Measurements from ENCODE around the gene DOK5. TPM values are rescaled to one million over a fixed set of nuclear protein-coding genes. Genes with fewer than 3 reads are reported as not detected.

DOK5 gene
- total RNA-seq, 4 donors from 2014 or later, result 1.4 to 9.8 TPM; not detected in 2

- TF ChIP-seq POLR2A (IDR thresholded peaks at IDR 0.05) (no peak), CTCF (IDR thresholded peaks at IDR 0.05) (no peak)
- Histone ChIP-seq H3K27me3 (no peaks in the 10 kb centered on the region), H3K4me1 (no peaks in the 10 kb centered on the region), H3K4me3 (no peak overlapping the region), H3K9me3 (no peaks in the 10 kb centered on the region), H3K27ac (no peak overlapping the region), H3K36me3 (no peaks in the 10 kb centered on the region)
- no peak for DNase-seq
- intact Hi-C loops (cut with DNase I; ENCODE audit: low total_unique reads), result no loop called here
Measured at GRCh38 chr20:54640800-54641199, 165.4 kb downstream of the DOK5 start.

- Histone ChIP-seq H3K27me3 (no peaks in the 10 kb centered on the region), H3K4me3 (no peak overlapping the region), H3K4me1 (no peaks in the 10 kb centered on the region), H3K27ac (no peak overlapping the region), H3K9me3 (no peaks in the 10 kb centered on the region), H3K36me3 (no peaks in the 10 kb centered on the region)
- no peak for DNase-seq
- intact Hi-C loops (cut with DNase I; ENCODE audit: low total_unique reads), result no loop called here
- TF ChIP-seq POLR2A (IDR thresholded peaks at IDR 0.05), result no peak
- TF ChIP-seq CTCF (IDR thresholded peaks at IDR 0.05), result no peak
Measured at GRCh38 chr20:54642864-54643667, 167.7 kb downstream of the DOK5 start.

GRCh38 chr20:54643761-54644160 is 168.4 kb downstream of the DOK5 start:
- no peak overlapping the region for H3K27ac ChIP-seq
- H3K4me1 ChIP-seq, result no peaks in the 10 kb centered on the region
- no peak overlapping the region for H3K4me3 ChIP-seq
- TF ChIP-seq POLR2A (IDR thresholded peaks at IDR 0.05) (no peak), CTCF (IDR thresholded peaks at IDR 0.05) (no peak)
- DNase-seq, result no peak
- H3K36me3 ChIP-seq, result no peaks in the 10 kb centered on the region
- intact Hi-C loops (cut with DNase I; ENCODE audit: low total_unique reads), result no loop called here
- no peaks in the 10 kb centered on the region for H3K27me3 ChIP-seq
- H3K9me3 ChIP-seq, result no peaks in the 10 kb centered on the region

- TF ChIP-seq POLR2A (IDR thresholded peaks at IDR 0.05) (no peak), CTCF (IDR thresholded peaks at IDR 0.05) (no peak)
- H3K27me3 ChIP-seq, result no peaks in the 10 kb centered on the region
- H3K27ac ChIP-seq, result no peak overlapping the region
- intact Hi-C loops (cut with DNase I; ENCODE audit: low total_unique reads), result loop anchor here (5.0 kb wide), 1 partner anchor 548 kb away; no protein-coding TSS in a partner anchor
- DNase-seq, result no peak
- no peaks in the 10 kb centered on the region for H3K36me3 ChIP-seq
- no peaks in the 10 kb centered on the region for H3K9me3 ChIP-seq
- H3K4me3 ChIP-seq, result no peak overlapping the region
- H3K4me1 ChIP-seq, result no peaks in the 10 kb centered on the region
Measured at GRCh38 chr20:54645445-54646155, 170.2 kb downstream of the DOK5 start.

- DNase-seq, result no peak
- H3K36me3 ChIP-seq, result no peaks in the 10 kb centered on the region
- intact Hi-C loops (cut with DNase I; ENCODE audit: low total_unique reads), result loop anchor here (5.0 kb wide), 1 partner anchor 549 kb away; no protein-coding TSS in a partner anchor
- TF ChIP-seq CTCF (IDR thresholded peaks at IDR 0.05) (no peak), POLR2A (IDR thresholded peaks at IDR 0.05) (no peak)
- no peaks in the 10 kb centered on the region for H3K9me3 ChIP-seq
- no peaks in the 10 kb centered on the region for H3K27me3 ChIP-seq
- no peak overlapping the region for H3K4me3 ChIP-seq
- no peak overlapping the region for H3K27ac ChIP-seq
- H3K4me1 ChIP-seq, result no peaks in the 10 kb centered on the region
Measured at GRCh38 chr20:54646156-54646517, 170.7 kb downstream of the DOK5 start.

Data from uterus (tissue), 4 donors.